T-helper 22 cell (primary cell): ENCODE measurements around the gene KIAA0319L.
A peak's percentile ranks its signal among the peaks of the same experiment; 100 is the strongest.

Source experiments
- DNase-seq: peaks from one replicate; pipeline ENCODE4 v3.0.0-alpha.2; 2020; ENCODE audit warnings: low read depth

The KIAA0319L gene

GRCh38 chr1:35561972-35562680, 4.9 kb upstream of the KIAA0319L start:
- no peak for DNase-seq

- DNase-seq = no peak
These were observed 4.2 kb upstream of the KIAA0319L start for GRCh38 chr1:35561297-35561971.

- DNase-seq = no peak
These were observed 3.3 kb upstream of the KIAA0319L start for GRCh38 chr1:35560256-35561225.

- DNase-seq = no peak
These were observed 2.2 kb upstream of the KIAA0319L start for GRCh38 chr1:35559317-35559944.

- no peak for DNase-seq
These were observed 1.4 kb upstream of the KIAA0319L start for GRCh38 chr1:35558374-35559316.

GRCh38 chr1:35557611-35558373, 589 bp upstream of the KIAA0319L start, which contains the start of gene NCDN:
Gene NCDN, plus strand, starts transcription at chr1:35557799. Its CDS starts 392 bp downstream, at chr1:35558191.
- DNase-seq = peak; percentile 92

- DNase-seq = no peak
These were observed 602 bp downstream of the KIAA0319L start for GRCh38 chr1:35556484-35557117.

GRCh38 chr1:35555601-35556477, 1.4 kb downstream of the KIAA0319L start:
- no peak for DNase-seq

- DNase-seq = no peak
These were observed 2.0 kb downstream of the KIAA0319L start for GRCh38 chr1:35555212-35555584.

GRCh38 chr1:35554266-35555211, 2.7 kb downstream of the KIAA0319L start:
- no peak for DNase-seq

GRCh38 chr1:35553851-35554250, 3.4 kb downstream of the KIAA0319L start:
- no peak for DNase-seq

- no peak for DNase-seq
These were observed 10.6 kb downstream of the KIAA0319L start for GRCh38 chr1:35546614-35547013.

GRCh38 chr1:35544976-35545375, 12.2 kb downstream of the KIAA0319L start:
- DNase-seq = peak; percentile 36

- no peak for DNase-seq
These were observed 17.4 kb downstream of the KIAA0319L start for GRCh38 chr1:35539824-35540261.

- no peak for DNase-seq
These were observed 18.0 kb downstream of the KIAA0319L start for GRCh38 chr1:35539073-35539823.

GRCh38 chr1:35537806-35538205, 19.4 kb downstream of the KIAA0319L start:
- no peak for DNase-seq
